A673 (cell line): ENCODE measurements around the gene COIL. TPM values are rescaled to one million over a fixed set of nuclear protein-coding genes. Genes with fewer than 3 reads are reported as not detected.
"Not testable (repeated sequence)": the region's sequence is repeated elsewhere in the genome, so short reads cannot be mapped to it uniquely, and the experiment has no call there.

ENCODE experiments used
- BruUV-seq: library from RNA; stranded (reverse); fragments of 400-500 nt; replicated peaks from 2 replicates; lab custom pipeline; 2021; lab: Mats Ljungman, UMichigan
- CTCF ChIA-PET: fragments of 300-600 bp; sonication (Branson Sonifier 250); formaldehyde crosslinking; loops from one replicate; lab custom pipeline; 2022; ENCODE audit warnings: antibody characterized with exemption; lab: Charles Lee
- POLR2A ChIA-PET: fragments of 300-600 bp; sonication (Branson Sonifier 250); formaldehyde crosslinking; loops from one replicate; lab custom pipeline; 2022; ENCODE audit warnings: antibody characterized with exemption; ENCODE audit not compliant: low non-redundant PET; lab: Charles Lee
- DNase-seq: peaks from one replicate; pipeline ENCODE4 v3.0.0-alpha.2; 2015; ENCODE audit warnings: low spot score
- H3K27ac ChIP-seq: fragments of 200-600 bp; sonication (generic); 2 replicates; pipeline ENCODE4 v1.5.1; 2016; ENCODE audit warnings: mixed run types, low read depth, mild to moderate bottlenecking, mixed read lengths, antibody characterized with exemption, low read length; ENCODE audit not compliant: poor library complexity, severe bottlenecking
- H3K27me3 ChIP-seq: fragments of 200-600 bp; sonication (generic); replicated peaks from 2 replicates; pipeline ENCODE4 v1.6.1; 2017; ENCODE audit warnings: mixed run types, low read depth, mild to moderate bottlenecking, mixed read lengths, antibody characterized with exemption, low read length; ENCODE audit not compliant: insufficient read depth, poor library complexity
- H3K36me3 ChIP-seq: fragments of 200-600 bp; sonication (generic); 2 replicates; pipeline ENCODE4 v1.6.1; 2016; ENCODE audit warnings: mixed run types, mild to moderate bottlenecking, mixed read lengths, antibody characterized with exemption, low read length; ENCODE audit not compliant: insufficient read depth, poor library complexity, severe bottlenecking
- H3K4me1 ChIP-seq: fragments of 200-600 bp; sonication (generic); 2 replicates; pipeline ENCODE4 v1.6.1; 2017; ENCODE audit warnings: mixed run types, mild to moderate bottlenecking, mixed read lengths, antibody characterized with exemption, low read length; ENCODE audit not compliant: insufficient read depth, poor library complexity, severe bottlenecking
- H3K4me3 ChIP-seq: fragments of 200-600 bp; sonication (generic); 2 replicates; pipeline ENCODE4 v1.5.1; 2016; ENCODE audit warnings: low read depth, mixed run types, mild to moderate bottlenecking, mixed read lengths, low read length; ENCODE audit not compliant: poor library complexity, severe bottlenecking
- H3K9me3 ChIP-seq: fragments of 200-600 bp; sonication (generic); 2 replicates; pipeline ENCODE4 v1.6.1; 2016; ENCODE audit warnings: mixed run types, low read depth, mild to moderate bottlenecking, mixed read lengths, antibody characterized with exemption, low read length; ENCODE audit not compliant: poor library complexity, severe bottlenecking
- EZH2 ChIP-seq: fragments of 200-600 bp; sonication (generic); IDR thresholded peaks from 2 replicates; pipeline ENCODE4 v1.6.1; 2017; ENCODE audit warnings: borderline replicate concordance, low read depth, mild to moderate bottlenecking, mixed read lengths, antibody characterized with exemption, low read length; ENCODE audit not compliant: poor library complexity, severe bottlenecking
- intact Hi-C: fragments of 100-400 bp; cut with micrococcal nuclease; formaldehyde crosslinking; loops from one replicate; pipeline ENCODE4 v1.10.0; 2022; ENCODE audit not compliant: unreplicated experiment
- total RNA-seq: library from RNA; stranded (reverse); gene quantifications from 2 replicates; pipeline ENCODE4 v1.2.3, GENCODE V29; 2021
- TF ChIP-seq, protein P1 (sequence below): fragments of 300-800, 200-600 bp; sonication (generic); conservative IDR thresholded peaks from 2 replicates; pipeline ENCODE4 v1.5.1; 2017; ENCODE audit warnings: low read depth, mild to moderate bottlenecking, antibody characterized with exemption, low read length, moderate library complexity, mixed read lengths

COIL gene
- total RNA-seq, 1 experiment from 2014 or later = 23.2 TPM

DNA sequence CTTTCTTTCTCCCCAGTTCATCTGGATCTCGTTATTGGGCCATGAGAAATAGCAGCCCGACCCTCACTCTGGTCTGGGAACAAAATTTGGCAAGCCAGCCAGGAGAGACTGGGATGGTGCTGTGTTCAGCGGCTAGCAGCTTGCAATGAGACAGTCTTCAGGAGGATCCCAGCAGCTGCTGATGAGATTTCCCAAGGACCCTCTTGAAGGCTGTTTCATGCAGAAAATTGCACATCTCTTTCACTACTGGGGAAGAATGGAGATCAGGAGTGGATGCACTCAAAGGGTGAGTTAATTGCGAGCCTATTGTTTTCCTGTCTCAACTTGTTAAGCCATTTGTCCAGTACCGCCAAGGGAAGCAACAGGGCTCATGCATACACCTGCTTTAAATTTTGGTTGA lies 5.5 kb upstream of the COIL start:
- Histone ChIP-seq H3K9me3 (no peaks in the 10 kb centered on the region), H3K36me3 (no peaks in the 10 kb centered on the region), H3K27ac (no peak overlapping the region), H3K4me3 (no peak overlapping the region), H3K27me3 (no peaks in the 10 kb centered on the region), H3K4me1 (peaks cover 1% of the 10 kb centered on the region)
- intact Hi-C loops = no loop called here
- POLR2A ChIA-PET = no interaction called here
- TF ChIP-seq EZH2 = no peak
- TF ChIP-seq, protein P1, sequence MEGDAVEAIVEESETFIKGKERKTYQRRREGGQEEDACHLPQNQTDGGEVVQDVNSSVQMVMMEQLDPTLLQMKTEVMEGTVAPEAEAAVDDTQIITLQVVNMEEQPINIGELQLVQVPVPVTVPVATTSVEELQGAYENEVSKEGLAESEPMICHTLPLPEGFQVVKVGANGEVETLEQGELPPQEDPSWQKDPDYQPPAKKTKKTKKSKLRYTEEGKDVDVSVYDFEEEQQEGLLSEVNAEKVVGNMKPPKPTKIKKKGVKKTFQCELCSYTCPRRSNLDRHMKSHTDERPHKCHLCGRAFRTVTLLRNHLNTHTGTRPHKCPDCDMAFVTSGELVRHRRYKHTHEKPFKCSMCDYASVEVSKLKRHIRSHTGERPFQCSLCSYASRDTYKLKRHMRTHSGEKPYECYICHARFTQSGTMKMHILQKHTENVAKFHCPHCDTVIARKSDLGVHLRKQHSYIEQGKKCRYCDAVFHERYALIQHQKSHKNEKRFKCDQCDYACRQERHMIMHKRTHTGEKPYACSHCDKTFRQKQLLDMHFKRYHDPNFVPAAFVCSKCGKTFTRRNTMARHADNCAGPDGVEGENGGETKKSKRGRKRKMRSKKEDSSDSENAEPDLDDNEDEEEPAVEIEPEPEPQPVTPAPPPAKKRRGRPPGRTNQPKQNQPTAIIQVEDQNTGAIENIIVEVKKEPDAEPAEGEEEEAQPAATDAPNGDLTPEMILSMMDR = no peak
- BruUV-seq = no TSS peak
- CTCF ChIA-PET = no interaction called here
- DNase-seq = no peak

DNA sequence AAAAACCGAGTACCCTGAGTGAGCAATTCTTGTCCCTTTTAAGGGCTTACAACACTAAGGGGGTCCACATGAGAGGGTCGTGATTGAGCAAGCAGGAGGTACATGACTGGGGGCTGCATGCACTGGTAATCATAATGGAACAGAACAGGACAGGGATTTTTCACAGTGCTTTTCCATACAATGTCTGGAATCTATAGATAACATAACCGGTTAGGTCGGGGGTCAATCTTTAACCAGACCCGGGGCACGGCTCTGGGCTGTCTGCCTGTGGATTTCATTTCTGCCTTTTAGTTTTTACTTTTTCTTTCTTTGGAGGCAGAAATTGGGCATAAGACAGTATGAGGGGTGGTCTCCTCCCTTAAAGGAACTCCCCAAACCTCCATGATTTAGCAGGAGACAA lies 4.8 kb upstream of the COIL start:
- H3K9me3 ChIP-seq, CTCF ChIA-PET, H3K36me3 ChIP-seq, H3K4me3 ChIP-seq, H3K4me1 ChIP-seq, H3K27ac ChIP-seq, BruUV-seq, DNase-seq, H3K27me3 ChIP-seq, POLR2A ChIA-PET, intact Hi-C loops: not testable (repeated sequence)

DNA sequence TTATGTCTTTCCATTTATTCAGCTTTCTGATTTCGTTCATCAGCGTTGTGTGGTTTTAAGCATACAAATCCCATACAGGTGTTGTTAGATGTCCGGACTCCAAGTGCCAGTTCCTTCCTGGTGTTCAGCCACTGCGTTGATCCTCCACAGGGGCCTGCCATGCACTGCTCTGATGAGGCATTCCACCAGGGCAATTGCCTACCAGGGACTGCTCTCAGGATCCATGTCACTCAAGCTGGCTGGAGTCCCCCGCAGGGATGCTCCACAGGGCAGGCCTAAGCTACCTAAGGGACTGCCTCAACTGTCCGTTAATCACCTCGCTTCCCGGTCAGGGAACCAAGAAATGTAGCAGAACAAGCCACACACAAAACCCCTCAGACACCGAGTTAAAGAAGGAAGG lies 4.4 kb upstream of the COIL start:
- BruUV-seq, intact Hi-C loops: not testable (repeated sequence)

DNA sequence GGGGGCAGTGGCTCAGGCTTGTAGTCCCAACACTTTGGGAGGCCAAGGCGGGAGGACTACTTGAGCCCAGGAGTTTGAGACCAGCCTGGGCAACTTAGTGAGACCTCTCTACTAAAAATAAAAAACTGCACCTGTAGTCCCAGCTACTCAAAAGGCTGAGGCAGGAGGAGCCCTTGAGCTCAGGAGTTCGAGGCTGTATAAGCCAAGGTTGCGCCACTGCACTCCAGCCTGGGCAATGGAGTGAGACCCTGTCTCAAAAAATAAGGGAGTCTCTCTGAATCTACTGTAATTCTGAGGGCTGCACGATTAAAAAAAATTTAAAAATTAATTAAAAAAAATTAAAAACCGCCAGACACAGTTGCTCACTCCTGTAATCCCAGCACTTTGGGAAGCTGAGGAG lies 3.9 kb downstream of the COIL start:
- intact Hi-C loops = no loop called here
- no peak for TF ChIP-seq EZH2
- TF ChIP-seq, protein P1 = no peak
- Histone ChIP-seq H3K9me3 (no peaks in the 10 kb centered on the region), H3K27ac (no peak overlapping the region), H3K36me3 (no peaks in the 10 kb centered on the region), H3K4me1 (peaks cover 4% of the 10 kb centered on the region), H3K4me3 (no peak overlapping the region), H3K27me3 (no peaks in the 10 kb centered on the region)
- ChIA-PET POLR2A (no interaction called here), CTCF (no interaction called here)
- BruUV-seq = no TSS peak
- no peak for DNase-seq

More for the DNA sequence above, 4.4 kb upstream of the COIL start:
- H3K4me1 ChIP-seq, H3K27ac ChIP-seq, DNase-seq, POLR2A ChIA-PET, H3K9me3 ChIP-seq, H3K27me3 ChIP-seq, H3K36me3 ChIP-seq, H3K4me3 ChIP-seq, CTCF ChIA-PET: not testable (repeated sequence)
